GM12878 (cell line): ENCODE results near the gene OR10K2.

Experiments
- GABPA ChIP-seq: IDR thresholded peaks from 2 replicates; pipeline ENCODE4 v1.6.1; 2014; ENCODE audit warnings: antibody characterized with exemption, low read depth, mild to moderate bottlenecking, inconsistent platforms
- HDAC2 ChIP-seq: fragments of 200-600 bp; sonication (generic); IDR thresholded peaks from 2 replicates; pipeline ENCODE4 v1.6.1; 2017
- IKZF1 ChIP-seq: fragments of 450-650 bp; conservative IDR thresholded peaks from 2 replicates; pipeline ENCODE4 v1.6.1; 2017; ENCODE audit warnings: antibody characterized with exemption, mild to moderate bottlenecking
- STAT3 ChIP-seq: IDR thresholded peaks from 2 replicates; pipeline ENCODE4 v1.6.1; 2011; ENCODE audit warnings: low read depth, low read length, improper control_type of control experiment
- ZSCAN29 ChIP-seq: fragments of 450-650 bp; IDR thresholded peaks from 2 replicates; pipeline ENCODE4 v1.6.1; 2017; ENCODE audit warnings: mild to moderate bottlenecking, moderate library complexity
- TF ChIP-seq, protein P1 (sequence below), 3 experiments: IDR thresholded peaks in 2 of 3; conservative IDR thresholded peaks in 1 of 3; 2 replicates each; pipeline ENCODE4 v1.5.1; 2011; ENCODE audit warnings: low read depth in 3 of 3, low read length in 3 of 3, mild to moderate bottlenecking in 3 of 3, control low read depth in 2 of 3, moderate library complexity in 2 of 3, inconsistent platforms in 1 of 3, mixed read lengths in 1 of 3; ENCODE audit not compliant: control insufficient read depth in 2 of 3, insufficient read depth in 1 of 3; ENCODE audit errors: extremely low read depth in 1 of 3

DNA sequence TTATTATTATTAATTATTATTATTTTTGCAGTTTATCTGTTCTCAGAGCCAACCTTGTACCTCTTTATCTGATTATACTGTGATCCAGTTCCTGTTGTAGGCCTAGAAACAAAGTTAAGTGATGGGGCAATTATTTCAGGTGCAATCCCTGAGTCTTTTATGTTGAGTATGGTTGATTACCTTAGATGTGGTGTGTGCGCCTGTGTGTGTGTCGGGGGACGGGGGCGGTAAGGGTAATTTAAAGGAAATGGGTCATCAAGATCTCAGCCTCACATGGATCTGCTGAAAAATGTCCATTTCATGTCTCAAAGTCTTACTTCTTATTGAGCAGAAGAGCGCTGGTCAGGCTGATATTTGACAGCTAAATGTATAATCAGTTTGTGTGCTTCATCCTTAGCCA, 18.9 kb downstream of the OR10K2 start:
- no peak for TF ChIP-seq IKZF1
- no peak for TF ChIP-seq HDAC2
- TF ChIP-seq ZSCAN29: no peak
- TF ChIP-seq GABPA: no peak
- TF ChIP-seq STAT3: no peak
- TF ChIP-seq, protein P1, sequence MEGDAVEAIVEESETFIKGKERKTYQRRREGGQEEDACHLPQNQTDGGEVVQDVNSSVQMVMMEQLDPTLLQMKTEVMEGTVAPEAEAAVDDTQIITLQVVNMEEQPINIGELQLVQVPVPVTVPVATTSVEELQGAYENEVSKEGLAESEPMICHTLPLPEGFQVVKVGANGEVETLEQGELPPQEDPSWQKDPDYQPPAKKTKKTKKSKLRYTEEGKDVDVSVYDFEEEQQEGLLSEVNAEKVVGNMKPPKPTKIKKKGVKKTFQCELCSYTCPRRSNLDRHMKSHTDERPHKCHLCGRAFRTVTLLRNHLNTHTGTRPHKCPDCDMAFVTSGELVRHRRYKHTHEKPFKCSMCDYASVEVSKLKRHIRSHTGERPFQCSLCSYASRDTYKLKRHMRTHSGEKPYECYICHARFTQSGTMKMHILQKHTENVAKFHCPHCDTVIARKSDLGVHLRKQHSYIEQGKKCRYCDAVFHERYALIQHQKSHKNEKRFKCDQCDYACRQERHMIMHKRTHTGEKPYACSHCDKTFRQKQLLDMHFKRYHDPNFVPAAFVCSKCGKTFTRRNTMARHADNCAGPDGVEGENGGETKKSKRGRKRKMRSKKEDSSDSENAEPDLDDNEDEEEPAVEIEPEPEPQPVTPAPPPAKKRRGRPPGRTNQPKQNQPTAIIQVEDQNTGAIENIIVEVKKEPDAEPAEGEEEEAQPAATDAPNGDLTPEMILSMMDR (IDR thresholded peaks at IDR 0.05 in 2 of 3, conservative IDR thresholded peaks at IDR 0.05 in 1 of 3; ENCODE audit: control insufficient read depth in 2 of 3, extremely low read depth in 1 of 3, insufficient read depth in 1 of 3, low read depth in 3 of 3, low read length in 3 of 3): no peak
